Pulmonary artery endothelial cell (primary cell): Measurements from ENCODE around the gene HERC2. TPM values are rescaled to one million over a fixed set of nuclear protein-coding genes. Genes with fewer than 3 reads are reported as not detected.

ENCODE experiments used
- total RNA-seq: library from RNA; depleted of rRNA; stranded (reverse); fragments of >200 nt; gene quantifications from 2 replicates; pipeline ENCODE4 v1.2.3, GENCODE V29; 2014

The HERC2 gene
- total RNA-seq, 1 donor from 2014 or later: 62.4 TPM

Other genes starting within 250 kb of the HERC2 start
- gene OCA2, start 222.9 kb downstream of the HERC2 start, total RNA-seq: not detected in 2 replicates
- not detected in 2 replicates for gene GOLGA6L24, start 35.9 kb upstream of the HERC2 start, total RNA-seq
- gene GOLGA8F, start 56.5 kb upstream of the HERC2 start, total RNA-seq: not detected in 2 replicates
- gene GOLGA8G, start 210.8 kb upstream of the HERC2 start, total RNA-seq: not detected in 2 replicates
- not detected in 2 replicates for gene GOLGA6L25, start 231.4 kb upstream of the HERC2 start, total RNA-seq